Activated naive CD8-positive, alpha-beta T cell (primary cell): ENCODE measurements around the gene VAV2.

ENCODE experiments used
- H3K27ac Mint-ChIP-seq: one replicate; pipeline ENCODE4 v1.8.0; 2021; ENCODE audit warnings: mixed read lengths
- H3K27me3 Mint-ChIP-seq: one replicate; pipeline ENCODE4 v1.8.0; 2021; ENCODE audit warnings: mixed read lengths
- H3K36me3 Mint-ChIP-seq: one replicate; pipeline ENCODE4 v1.8.0; 2021; ENCODE audit warnings: mixed read lengths
- H3K4me1 Mint-ChIP-seq: one replicate; pipeline ENCODE4 v1.8.0; 2021; ENCODE audit warnings: low read depth, mixed read lengths
- H3K4me3 Mint-ChIP-seq: one replicate; pipeline ENCODE4 v1.8.0; 2021; ENCODE audit warnings: mild to moderate bottlenecking, mixed read lengths
- H3K9me3 Mint-ChIP-seq: one replicate; pipeline ENCODE4 v1.8.0; 2021; ENCODE audit warnings: low read depth, mixed read lengths

Gene VAV2

GRCh38 chr9:133812941-133813748 is 179.0 kb downstream of the VAV2 start:
- Mint-ChIP-seq H3K4me3 (no peak overlapping the region), H3K36me3 (peaks cover 2% of the 10 kb centered on the region), H3K27me3 (no peaks in the 10 kb centered on the region), H3K9me3 (no peaks in the 10 kb centered on the region), H3K4me1 (no peaks in the 10 kb centered on the region), H3K27ac (no peak overlapping the region)

- Mint-ChIP-seq H3K9me3 (no peaks in the 10 kb centered on the region), H3K36me3 (no peaks in the 10 kb centered on the region), H3K4me1 (no peaks in the 10 kb centered on the region), H3K4me3 (no peak overlapping the region), H3K27me3 (no peaks in the 10 kb centered on the region), H3K27ac (no peak overlapping the region)
Observed at GRCh38 chr9:133812077-133812868, 179.9 kb downstream of the VAV2 start.

GRCh38 chr9:133811471-133811870 is 180.7 kb downstream of the VAV2 start:
- no peaks in the 10 kb centered on the region for H3K36me3 Mint-ChIP-seq
- H3K4me1 Mint-ChIP-seq = no peaks in the 10 kb centered on the region
- H3K27me3 Mint-ChIP-seq = no peaks in the 10 kb centered on the region
- no peaks in the 10 kb centered on the region for H3K9me3 Mint-ChIP-seq
- H3K4me3 Mint-ChIP-seq = no peak overlapping the region
- H3K27ac Mint-ChIP-seq = no peak overlapping the region

- Mint-ChIP-seq H3K27ac (no peak overlapping the region), H3K4me3 (no peak overlapping the region), H3K9me3 (no peaks in the 10 kb centered on the region), H3K36me3 (no peaks in the 10 kb centered on the region), H3K27me3 (no peaks in the 10 kb centered on the region), H3K4me1 (no peaks in the 10 kb centered on the region)
Observed at GRCh38 chr9:133810556-133811195, 181.4 kb downstream of the VAV2 start.

- no peaks in the 10 kb centered on the region for H3K9me3 Mint-ChIP-seq
- no peaks in the 10 kb centered on the region for H3K36me3 Mint-ChIP-seq
- no peaks in the 10 kb centered on the region for H3K4me1 Mint-ChIP-seq
Observed at GRCh38 chr9:133809335-133809734, 182.8 kb downstream of the VAV2 start.

GRCh38 chr9:133807818-133808217 is 184.3 kb downstream of the VAV2 start:
- H3K4me3 Mint-ChIP-seq = no peak overlapping the region
- no peaks in the 10 kb centered on the region for H3K4me1 Mint-ChIP-seq
- no peaks in the 10 kb centered on the region for H3K27me3 Mint-ChIP-seq
- H3K27ac Mint-ChIP-seq = no peak overlapping the region
- H3K9me3 Mint-ChIP-seq = no peaks in the 10 kb centered on the region
- H3K36me3 Mint-ChIP-seq = no peaks in the 10 kb centered on the region

More at GRCh38 chr9:133809335-133809734, 182.8 kb downstream of the VAV2 start:
- Mint-ChIP-seq H3K27ac (no peak overlapping the region), H3K4me3 (no peak overlapping the region), H3K27me3 (no peaks in the 10 kb centered on the region)

GRCh38 chr9:133807037-133807436 is 185.1 kb downstream of the VAV2 start:
- no peak overlapping the region for H3K27ac Mint-ChIP-seq
- H3K4me3 Mint-ChIP-seq = no peak overlapping the region
- no peaks in the 10 kb centered on the region for H3K4me1 Mint-ChIP-seq
- H3K9me3 Mint-ChIP-seq = no peaks in the 10 kb centered on the region
- H3K36me3 Mint-ChIP-seq = no peaks in the 10 kb centered on the region
- H3K27me3 Mint-ChIP-seq = no peaks in the 10 kb centered on the region

GRCh38 chr9:133806623-133807010 is 185.5 kb downstream of the VAV2 start:
- Mint-ChIP-seq H3K27ac (no peak overlapping the region), H3K4me3 (no peak overlapping the region), H3K27me3 (no peaks in the 10 kb centered on the region), H3K4me1 (no peaks in the 10 kb centered on the region), H3K9me3 (no peaks in the 10 kb centered on the region), H3K36me3 (no peaks in the 10 kb centered on the region)

- H3K4me3 Mint-ChIP-seq = no peak overlapping the region
- no peaks in the 10 kb centered on the region for H3K4me1 Mint-ChIP-seq
- no peak overlapping the region for H3K27ac Mint-ChIP-seq
- no peaks in the 10 kb centered on the region for H3K27me3 Mint-ChIP-seq
- H3K36me3 Mint-ChIP-seq = no peaks in the 10 kb centered on the region
- H3K9me3 Mint-ChIP-seq = no peaks in the 10 kb centered on the region
Observed at GRCh38 chr9:133805876-133806622, 186.1 kb downstream of the VAV2 start.

GRCh38 chr9:133804199-133804598 is 187.9 kb downstream of the VAV2 start:
- Mint-ChIP-seq H3K4me1 (no peaks in the 10 kb centered on the region), H3K9me3 (no peaks in the 10 kb centered on the region), H3K27me3 (no peaks in the 10 kb centered on the region), H3K4me3 (no peak overlapping the region), H3K27ac (no peak overlapping the region), H3K36me3 (no peaks in the 10 kb centered on the region)

GRCh38 chr9:133803745-133804144 is 188.4 kb downstream of the VAV2 start:
- no peaks in the 10 kb centered on the region for H3K27me3 Mint-ChIP-seq
- H3K4me1 Mint-ChIP-seq = no peaks in the 10 kb centered on the region
- no peaks in the 10 kb centered on the region for H3K36me3 Mint-ChIP-seq
- no peaks in the 10 kb centered on the region for H3K9me3 Mint-ChIP-seq
- H3K4me3 Mint-ChIP-seq = no peak overlapping the region
- no peak overlapping the region for H3K27ac Mint-ChIP-seq

GRCh38 chr9:133803028-133803585 is 189.0 kb downstream of the VAV2 start:
- no peaks in the 10 kb centered on the region for H3K4me1 Mint-ChIP-seq
- no peaks in the 10 kb centered on the region for H3K9me3 Mint-ChIP-seq
- H3K36me3 Mint-ChIP-seq = no peaks in the 10 kb centered on the region
- H3K27ac Mint-ChIP-seq = no peak overlapping the region
- H3K27me3 Mint-ChIP-seq = no peaks in the 10 kb centered on the region
- no peak overlapping the region for H3K4me3 Mint-ChIP-seq

- Mint-ChIP-seq H3K9me3 (no peaks in the 10 kb centered on the region), H3K4me1 (no peaks in the 10 kb centered on the region), H3K4me3 (no peak overlapping the region), H3K27me3 (no peaks in the 10 kb centered on the region), H3K36me3 (no peaks in the 10 kb centered on the region), H3K27ac (no peak overlapping the region)
Observed at GRCh38 chr9:133801739-133802138, 190.4 kb downstream of the VAV2 start.

GRCh38 chr9:133800266-133800665 is 191.9 kb downstream of the VAV2 start:
- H3K27me3 Mint-ChIP-seq = no peaks in the 10 kb centered on the region
- no peak overlapping the region for H3K27ac Mint-ChIP-seq
- H3K36me3 Mint-ChIP-seq = no peaks in the 10 kb centered on the region
- H3K4me1 Mint-ChIP-seq = no peaks in the 10 kb centered on the region
- H3K4me3 Mint-ChIP-seq = no peak overlapping the region
- no peaks in the 10 kb centered on the region for H3K9me3 Mint-ChIP-seq
